ENCODE data around the gene KATNB1.
A peak's percentile ranks its signal among the peaks of the same experiment; 100 is the strongest.
"Not testable (repeated sequence)": the region's sequence is repeated elsewhere in the genome, so short reads cannot be mapped to it uniquely, and the experiment has no call there.

KATNB1 gene

GRCh38 chr16:57728336-57729181 is 7.0 kb upstream of the KATNB1 start:
- no peak for DNase-seq

- no peak for DNase-seq
Observed at GRCh38 chr16:57729182-57729484, 6.4 kb upstream of the KATNB1 start.

- DNase-seq: not testable (repeated sequence)
Observed at GRCh38 chr16:57729852-57730251, 5.7 kb upstream of the KATNB1 start.

GRCh38 chr16:57730771-57731730 is 4.5 kb upstream of the KATNB1 start:
- DNase-seq: no peak

DNA sequence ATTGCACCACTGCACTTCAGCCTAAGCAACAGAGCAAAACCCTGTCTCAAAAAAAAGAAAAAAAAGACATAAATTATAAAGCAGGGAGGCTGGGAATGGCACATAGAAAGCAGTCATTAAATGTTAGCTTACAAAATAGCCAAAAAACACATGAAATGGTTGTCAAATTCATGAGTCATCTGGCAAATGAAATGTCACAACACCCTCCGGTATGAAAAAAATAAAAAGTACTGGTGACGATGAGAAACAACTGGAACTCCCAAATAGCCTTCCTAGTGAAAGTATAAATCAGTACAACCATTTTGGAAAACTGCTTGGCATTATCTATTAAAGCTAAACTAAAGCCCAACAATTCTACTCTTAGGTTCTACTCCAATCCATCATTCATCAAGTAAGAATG is 3.5 kb upstream of the KATNB1 start:
- DNase-seq: no peak

DNA sequence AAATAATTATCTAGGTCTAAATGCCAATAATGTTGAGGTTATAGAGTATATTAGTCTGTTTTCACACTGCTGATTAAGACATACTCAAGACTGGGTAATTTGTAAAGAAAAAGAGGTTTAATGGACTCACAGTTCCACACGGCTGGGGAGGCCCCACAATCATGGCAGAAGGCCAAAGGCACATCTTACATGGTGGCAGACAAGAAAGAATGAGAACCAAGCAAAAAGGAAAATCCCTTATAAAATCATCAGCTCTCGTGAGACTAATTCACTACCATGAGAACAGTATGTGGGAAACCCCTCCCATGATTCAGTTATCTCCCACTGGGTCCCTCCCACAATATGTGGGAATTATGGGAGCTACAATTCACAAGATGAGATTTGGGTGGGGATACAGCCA is 2.9 kb upstream of the KATNB1 start:
- DNase-seq: no peak

DNA sequence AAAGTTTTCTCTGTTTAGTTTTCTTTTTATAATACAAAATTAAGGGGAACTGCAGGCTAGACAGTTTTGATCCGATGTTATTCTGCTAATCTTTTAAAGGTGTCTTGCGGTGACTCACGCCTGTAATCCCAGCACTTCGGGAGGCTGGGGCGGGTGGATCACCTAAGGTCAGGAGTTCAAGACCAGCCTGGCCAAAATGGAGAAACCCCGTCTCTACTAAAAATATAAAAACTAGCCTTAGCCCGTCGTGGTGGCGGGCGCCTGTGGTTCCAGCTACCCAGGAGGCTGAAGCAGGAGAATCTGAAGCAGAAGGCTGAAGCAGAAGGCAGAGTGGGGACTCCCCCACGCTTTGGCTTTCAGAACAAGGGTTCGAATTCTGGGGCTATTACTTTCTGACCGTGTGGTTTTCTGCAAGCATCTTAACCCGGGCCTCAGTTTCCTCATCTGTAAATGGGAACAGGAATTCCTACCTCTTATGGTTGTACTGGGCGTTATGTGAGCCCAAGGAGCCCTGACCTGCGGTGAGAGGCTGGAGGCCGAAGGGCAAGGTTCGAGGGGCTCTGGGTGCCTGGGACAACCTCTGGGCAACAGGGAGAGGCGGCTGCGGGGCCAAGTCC is 1.2 kb upstream of the KATNB1 start:
- no peak for DNase-seq

DNA sequence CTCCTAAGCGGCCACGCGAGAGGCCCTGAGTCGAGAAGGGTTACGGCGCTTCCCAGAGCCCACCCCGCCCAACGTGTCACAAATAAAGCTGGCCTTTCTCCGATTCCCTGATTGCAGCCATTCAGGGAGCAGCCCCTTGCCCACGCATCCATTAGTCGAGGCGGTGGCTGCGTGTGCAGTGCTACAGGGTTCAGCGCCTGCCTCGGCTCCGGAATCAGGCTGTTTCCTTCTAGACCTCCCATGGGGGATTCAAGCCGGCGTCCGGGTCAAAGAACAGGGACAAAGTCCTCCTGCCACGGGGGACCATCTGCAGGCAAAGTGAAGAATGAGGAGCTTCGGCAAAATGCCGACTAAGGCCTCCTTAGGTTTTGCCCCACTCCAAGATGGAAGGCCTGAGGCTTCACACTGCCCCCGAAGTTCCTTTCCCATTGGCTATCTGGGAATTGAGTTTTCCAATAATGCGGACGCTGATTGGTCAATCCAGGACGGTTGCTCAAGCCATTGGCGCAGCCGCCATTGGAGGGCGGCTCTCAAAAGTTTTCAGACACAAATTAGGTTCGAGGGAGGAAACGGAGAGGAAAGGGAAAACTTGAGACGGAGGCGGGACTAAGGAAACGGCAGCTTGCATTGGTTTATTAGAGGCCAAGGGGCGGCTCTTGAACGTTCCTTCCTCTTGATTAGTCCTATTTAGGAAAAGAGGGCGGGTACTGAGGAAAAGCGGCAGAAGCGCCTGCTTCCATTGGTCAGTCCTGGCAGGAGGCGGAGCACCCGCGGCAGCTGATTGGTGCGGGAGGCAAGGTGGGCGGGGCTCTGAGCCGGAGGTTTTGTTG is 430 bp upstream of the KATNB1 start:
- DNase-seq: peak; percentile 99

- DNase-seq: peak; percentile 19 to 52
Observed at GRCh38 chr16:57736419-57737351, 1.1 kb downstream of the KATNB1 start.

DNA sequence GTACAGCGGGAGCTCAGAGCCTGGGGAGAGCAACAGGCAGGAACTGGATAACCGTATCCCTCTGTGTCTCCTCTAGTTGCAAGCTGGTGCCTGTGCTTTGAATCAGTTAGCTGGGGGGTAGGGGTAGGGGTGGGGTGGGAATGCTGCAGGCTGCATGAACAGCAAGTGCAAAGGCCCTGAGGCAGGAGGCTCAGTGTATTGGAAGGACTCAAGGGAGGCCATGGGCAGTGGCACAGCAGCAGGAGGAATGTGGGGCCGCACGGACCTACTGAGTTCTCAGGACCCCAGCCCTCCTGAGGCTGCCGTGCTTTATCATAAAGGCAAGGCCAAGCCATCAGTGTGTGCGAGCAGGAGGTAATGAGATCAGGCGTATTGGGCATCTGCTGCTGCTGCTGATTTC is 3.3 kb downstream of the KATNB1 start:
- no peak for DNase-seq

- no peak for DNase-seq
Observed at GRCh38 chr16:57739756-57740422, 4.3 kb downstream of the KATNB1 start.

GRCh38 chr16:57740423-57741071 is 5.0 kb downstream of the KATNB1 start:
- DNase-seq: no peak

- no peak for DNase-seq
Observed at GRCh38 chr16:57741660-57742191, 6.2 kb downstream of the KATNB1 start.

DNA sequence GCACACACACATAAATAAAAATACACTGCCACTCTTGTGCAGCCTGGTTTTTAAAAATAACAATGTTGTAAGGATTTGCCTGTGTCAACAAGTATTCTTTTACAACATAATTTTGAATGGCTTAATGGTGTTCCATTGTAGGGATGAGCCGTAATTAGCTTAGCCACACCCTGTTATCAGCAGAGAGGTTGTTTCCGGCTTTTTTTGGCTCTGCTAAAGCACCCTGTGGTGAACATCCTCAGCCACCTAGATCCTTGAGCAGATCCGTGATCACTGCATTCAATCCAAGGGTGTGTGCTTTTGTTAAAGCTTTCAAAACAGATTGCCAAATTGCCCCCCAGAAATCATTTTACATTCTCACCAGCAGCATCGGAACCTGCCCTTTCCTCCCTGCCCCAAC is 7.0 kb downstream of the KATNB1 start:
- no peak for DNase-seq

GRCh38 chr16:57743458-57743857 is 7.9 kb downstream of the KATNB1 start:
- DNase-seq: no peak

DNA sequence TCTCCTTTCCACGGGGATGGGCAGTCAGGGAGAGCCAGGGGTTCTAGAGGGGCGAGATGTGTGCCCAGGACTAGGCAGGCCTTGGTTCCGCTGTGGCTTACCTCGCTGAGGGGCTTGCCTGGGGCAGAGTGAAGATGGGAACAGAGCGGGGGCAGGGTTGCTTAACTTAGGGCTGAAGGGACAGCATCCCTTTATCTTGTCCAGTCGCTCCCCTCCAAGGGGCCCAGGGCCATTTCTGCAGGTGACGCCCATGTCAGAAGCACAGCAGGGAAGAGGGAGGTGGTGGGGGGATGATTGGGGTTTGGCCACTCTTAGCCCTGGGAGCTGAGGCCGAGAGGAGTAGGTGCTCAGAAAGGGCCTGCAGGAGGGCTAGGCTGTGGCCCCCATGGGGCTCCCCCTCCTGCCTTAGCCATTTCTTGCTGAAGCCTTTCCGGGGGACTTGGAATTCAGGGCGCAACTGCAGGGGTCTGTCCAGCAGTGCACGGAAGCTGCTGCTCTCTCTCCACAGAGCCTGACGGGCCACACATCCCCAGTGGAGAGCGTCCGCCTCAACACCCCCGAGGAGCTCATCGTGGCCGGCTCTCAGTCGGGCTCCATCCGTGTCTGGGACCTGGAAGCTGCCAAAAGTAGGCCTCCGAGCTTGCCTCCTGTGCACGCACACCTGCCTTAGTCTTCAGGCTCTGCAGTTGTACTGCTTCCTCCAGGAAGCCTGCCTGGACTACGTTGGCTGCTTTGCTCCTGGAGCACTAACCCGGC is 8.5 kb downstream of the KATNB1 start:
- DNase-seq: no peak

DNA sequence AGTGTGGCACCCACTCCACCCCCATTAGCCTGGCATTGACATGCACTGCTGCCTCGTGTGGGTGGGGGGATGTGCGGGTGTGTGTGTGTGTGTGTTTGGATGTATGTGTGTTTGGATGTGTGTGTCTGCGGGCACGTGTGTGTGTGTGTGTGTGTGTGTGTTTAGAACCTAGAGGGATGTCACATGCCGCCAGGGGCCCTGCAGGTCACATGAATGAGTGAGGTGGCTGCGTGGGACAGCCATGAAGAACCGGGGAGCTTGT is 9.0 kb downstream of the KATNB1 start:
- no peak for DNase-seq

DNA sequence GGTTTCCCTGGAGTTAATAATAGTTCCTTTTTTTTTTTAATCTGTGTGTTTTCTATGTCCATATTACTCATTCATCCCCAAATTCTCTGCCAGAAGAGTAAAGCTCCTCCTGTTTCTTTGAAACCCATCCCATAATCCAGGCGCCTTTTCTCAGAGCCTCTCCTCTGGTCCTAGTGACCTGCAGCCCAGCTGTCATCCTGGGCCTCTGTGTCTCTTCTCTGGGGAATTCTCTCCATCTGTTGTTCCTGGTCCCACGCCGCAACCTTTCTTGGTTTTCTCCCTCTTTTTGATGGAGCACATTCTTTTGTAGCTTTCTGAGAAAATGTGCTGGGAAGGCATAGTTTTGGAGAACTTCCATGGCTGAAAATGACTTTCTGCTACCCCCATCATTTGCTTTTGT is 10.2 kb downstream of the KATNB1 start:
- DNase-seq: no peak

DNA sequence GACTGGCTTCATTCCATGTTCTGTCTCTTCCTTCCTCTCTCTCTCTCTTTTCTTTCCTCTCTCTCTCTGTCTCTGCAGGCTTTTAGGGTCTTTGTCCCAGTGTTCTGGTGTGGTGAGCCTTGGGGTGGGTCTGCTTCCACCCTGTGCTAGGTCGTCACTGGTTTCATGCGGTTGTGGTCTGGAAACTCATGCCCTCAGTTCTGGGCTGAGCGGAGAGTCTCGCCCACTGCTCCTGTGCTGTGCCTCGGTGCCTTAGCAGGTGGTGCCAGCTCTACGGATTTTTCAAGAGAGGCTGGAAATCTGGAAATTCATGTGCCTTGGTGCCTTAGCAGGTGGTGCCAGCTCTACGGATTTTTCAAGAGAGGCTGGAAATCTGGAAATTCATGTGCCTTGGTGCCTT is 10.7 kb downstream of the KATNB1 start:
- not testable (repeated sequence) for DNase-seq

- DNase-seq: no peak
Observed at GRCh38 chr16:57747091-57747490, 11.5 kb downstream of the KATNB1 start.

All from CD4-positive, alpha-beta T cell treated with Interleukin-1 beta for 1 hour (primary cell).